ENCODE measurements around the gene NAA10. TPM values are rescaled to one million over a fixed set of nuclear protein-coding genes. Genes with fewer than 3 reads are reported as not detected.

NAA10 gene
- total RNA-seq, 1 donor from 2014 or later: 116 TPM

DNA sequence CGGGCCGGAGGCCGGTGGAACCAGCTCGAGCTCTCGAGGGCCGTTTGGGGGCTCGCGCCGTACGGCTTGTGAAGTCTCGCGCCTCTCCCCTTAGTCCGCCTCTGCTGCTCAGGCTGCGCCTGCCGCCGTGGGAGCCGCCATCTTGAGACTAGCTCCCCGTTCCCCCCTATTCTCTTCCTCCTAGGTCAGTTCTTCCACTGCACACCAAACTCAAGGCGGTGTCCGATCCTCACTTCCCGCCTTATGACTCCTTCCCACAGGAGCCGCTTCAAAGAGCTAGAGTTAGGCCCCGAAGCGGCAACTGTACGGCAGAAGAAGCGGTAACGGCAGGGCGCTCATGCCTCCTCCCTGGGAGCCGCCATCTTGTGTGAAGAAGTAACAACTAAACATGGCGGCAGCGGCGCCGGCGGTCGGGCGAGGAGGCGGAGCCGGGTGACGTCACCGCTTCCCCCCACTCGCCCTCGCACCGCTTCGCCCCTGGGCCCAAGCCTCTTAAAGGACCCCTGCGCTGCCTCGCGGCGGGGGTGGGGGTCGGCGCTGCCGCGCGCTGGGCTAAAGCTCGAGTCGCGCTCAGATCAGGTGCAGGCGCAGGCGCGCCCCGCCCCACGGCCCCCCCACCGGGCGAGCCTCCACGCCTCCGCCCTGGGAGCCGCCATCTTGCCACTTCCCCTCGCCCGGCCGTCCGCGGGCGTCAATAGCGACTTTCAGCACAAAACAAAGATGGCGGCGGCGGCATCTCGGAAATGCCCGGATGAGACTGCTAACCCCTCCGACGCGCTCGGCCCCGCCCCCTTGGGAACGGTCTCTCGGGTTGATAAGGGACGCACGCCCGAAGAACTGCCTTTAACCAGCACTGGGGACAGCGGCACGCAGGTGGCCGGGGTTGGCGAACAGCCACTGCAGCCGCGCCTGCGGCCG lies 36.9 kb upstream of the NAA10 start, which contains the start of gene HCFC1:
Gene HCFC1, minus strand, starts transcription at position 369 of the 918 bp plus-strand sequence. CDS start 978 bp downstream, outside the sequence.
- TF ChIP-seq CTCF (conservative IDR thresholded peaks at IDR 0.05): no peak
- Mint-ChIP-seq H3K9me3 (no peaks in the 10 kb centered on the region), H3K4me3 (peak within 1 kb of the TSS; percentile 98), H3K27me3 (ENCODE audit: low read depth) (no peaks in the 10 kb centered on the region), H3K36me3 (ENCODE audit: low read depth) (peaks cover 6% of the 10 kb centered on the region), H3K27ac (ENCODE audit: unreplicated experiment) (peak within 1 kb of the TSS; percentile 100), H3K4me1 (peaks cover 47% of the 10 kb centered on the region)
- peak; percentile 93 for DNase-seq (ENCODE audit: low read depth, low spot score)

GRCh38 chrX:153971124-153971449 lies 36.2 kb upstream of the NAA10 start:
- Mint-ChIP-seq H3K4me1 (peaks cover 53% of the 10 kb centered on the region), H3K36me3 (ENCODE audit: low read depth) (peaks cover 6% of the 10 kb centered on the region), H3K27ac (ENCODE audit: unreplicated experiment) (peak overlapping the region; percentile 100), H3K9me3 (no peaks in the 10 kb centered on the region), H3K4me3 (peak overlapping the region; percentile 98), H3K27me3 (ENCODE audit: low read depth) (peaks cover 5% of the 10 kb centered on the region)
- no peak for TF ChIP-seq CTCF (conservative IDR thresholded peaks at IDR 0.05)
- peak; percentile 78 for DNase-seq (ENCODE audit: low read depth, low spot score)

DNA sequence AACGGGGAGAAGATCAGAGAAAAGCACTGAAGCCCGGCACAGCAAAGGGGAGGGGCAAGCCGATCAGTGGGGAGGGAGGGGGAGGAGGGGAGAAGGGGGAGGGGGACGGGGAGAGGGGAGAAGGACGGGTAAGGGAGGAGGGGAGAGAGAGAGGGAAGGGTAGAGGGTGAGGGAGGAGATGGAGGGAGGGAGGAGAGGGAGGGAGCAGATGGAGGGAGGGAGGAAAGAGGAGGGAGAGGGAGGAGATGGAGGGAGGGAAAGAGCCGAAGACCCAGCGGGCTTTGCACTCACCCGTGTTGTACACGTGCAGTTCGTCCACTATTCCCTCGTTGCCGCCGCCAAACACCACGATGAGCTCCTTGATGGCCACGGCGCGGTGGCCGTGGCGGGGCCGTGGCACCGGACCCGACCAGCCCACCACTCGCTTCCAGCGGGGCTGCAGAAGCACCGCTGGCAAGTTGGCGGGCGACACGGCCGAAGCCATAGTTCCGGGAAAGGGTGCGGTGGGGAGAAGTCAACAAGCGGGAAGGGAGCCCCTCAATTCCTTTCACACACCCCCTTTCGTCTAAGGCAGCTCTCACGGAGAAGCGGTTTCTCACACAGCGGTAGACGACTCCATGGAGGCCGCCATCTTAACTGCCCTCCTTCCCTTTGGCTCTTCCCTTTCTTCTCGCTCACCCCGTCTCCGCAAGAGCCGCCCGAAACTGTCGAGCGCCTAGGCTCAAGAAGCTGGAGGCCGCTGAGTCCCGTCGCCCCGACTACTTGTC lies 35.7 kb upstream of the NAA10 start:
- Mint-ChIP-seq H3K4me1 (peaks cover 56% of the 10 kb centered on the region), H3K36me3 (ENCODE audit: low read depth) (peaks cover 6% of the 10 kb centered on the region), H3K27ac (ENCODE audit: unreplicated experiment) (peak overlapping the region; percentile 100), H3K4me3 (peak overlapping the region; percentile 98), H3K27me3 (ENCODE audit: low read depth) (peaks cover 7% of the 10 kb centered on the region), H3K9me3 (no peaks in the 10 kb centered on the region)
- no peak for TF ChIP-seq CTCF (conservative IDR thresholded peaks at IDR 0.05)
- DNase-seq (ENCODE audit: low read depth, low spot score): peak; percentile 45

DNA sequence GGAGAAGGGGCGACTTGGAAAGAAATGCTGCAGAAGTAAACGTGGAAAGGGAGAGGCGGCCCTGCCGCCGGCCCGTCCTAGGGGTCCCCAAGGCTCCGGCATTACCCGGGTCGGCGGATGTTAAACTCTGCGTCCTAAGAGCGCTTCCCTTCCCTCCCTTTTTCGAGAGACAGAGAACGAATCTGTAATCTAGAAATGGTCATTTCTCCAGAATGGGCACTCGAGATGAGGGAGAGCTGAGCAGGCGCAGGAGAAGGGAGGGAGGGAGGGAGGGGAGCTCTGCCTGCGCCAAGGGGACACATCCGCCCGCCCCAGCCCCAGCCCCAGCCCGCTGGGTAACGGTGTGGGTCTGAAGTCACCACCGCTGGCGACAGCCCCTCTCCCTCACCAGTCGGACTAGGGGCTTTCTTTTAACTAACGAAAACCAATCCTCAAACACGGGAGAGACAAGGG lies 35.1 kb upstream of the NAA10 start:
- no peak for TF ChIP-seq CTCF (conservative IDR thresholded peaks at IDR 0.05)
- Mint-ChIP-seq H3K4me1 (peaks cover 53% of the 10 kb centered on the region), H3K9me3 (no peaks in the 10 kb centered on the region), H3K36me3 (ENCODE audit: low read depth) (peaks cover 6% of the 10 kb centered on the region), H3K27ac (ENCODE audit: unreplicated experiment) (peak overlapping the region; percentile 89), H3K4me3 (peak overlapping the region; percentile 98), H3K27me3 (ENCODE audit: low read depth) (peaks cover 7% of the 10 kb centered on the region)
- DNase-seq (ENCODE audit: low read depth, low spot score): no peak

DNA sequence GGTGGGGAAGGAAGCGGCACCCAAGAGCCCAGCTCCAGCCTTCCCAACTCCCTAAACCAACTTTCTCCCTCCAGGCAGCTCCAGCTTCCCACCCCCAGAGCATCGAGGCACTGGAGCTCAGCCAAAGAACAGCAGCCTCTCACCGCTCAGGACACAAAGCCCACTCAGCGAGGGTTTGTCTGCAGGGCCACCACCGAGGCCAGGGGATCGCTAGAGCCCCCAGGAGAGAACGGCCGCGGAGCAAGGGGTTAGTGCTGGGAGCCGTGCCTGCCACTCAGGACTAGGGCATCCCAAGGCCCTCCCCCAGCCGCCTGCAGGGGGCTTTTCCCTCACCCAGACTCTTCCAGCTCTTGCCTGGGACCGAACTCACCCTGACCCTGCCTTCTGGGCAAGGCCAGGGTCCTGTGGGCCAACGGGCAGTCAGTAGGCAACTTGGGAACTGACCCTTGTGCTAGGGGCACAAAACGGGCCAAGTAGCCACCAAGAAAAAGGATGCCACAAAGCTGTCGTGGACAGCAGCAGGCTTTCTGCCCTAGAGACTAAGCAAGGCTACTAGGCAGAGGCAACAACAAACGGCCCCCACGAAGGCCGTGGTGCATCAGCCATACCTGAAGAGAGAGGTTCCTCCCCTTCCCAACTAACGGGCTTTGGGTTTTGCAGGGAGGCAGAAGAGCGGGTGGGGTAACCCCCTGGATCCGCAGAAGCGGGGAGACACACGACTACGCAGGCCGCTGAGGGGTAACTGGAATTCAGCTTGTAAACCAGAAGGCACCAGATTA lies 34.5 kb upstream of the NAA10 start:
- Mint-ChIP-seq H3K4me3 (peak overlapping the region; percentile 98), H3K36me3 (ENCODE audit: low read depth) (peaks cover 6% of the 10 kb centered on the region), H3K27ac (ENCODE audit: unreplicated experiment) (peak overlapping the region; percentile 83), H3K9me3 (no peaks in the 10 kb centered on the region), H3K27me3 (ENCODE audit: low read depth) (peaks cover 7% of the 10 kb centered on the region), H3K4me1 (peaks cover 47% of the 10 kb centered on the region)
- peak; percentile 31 for TF ChIP-seq CTCF (conservative IDR thresholded peaks at IDR 0.05)
- DNase-seq (ENCODE audit: low read depth, low spot score): no peak

Measured in neural crest cell (in vitro differentiated cells).